OCI-LY1 (cell line): Measurements from ENCODE around the gene KMT5C.

Experiments used
- H2AFZ ChIP-seq: fragments of 200-600 bp; sonication (generic), shearing (Covaris generic); 2 replicates; pipeline ENCODE4 v1.6.0; 2014; ENCODE audit warnings: antibody characterized with exemption, mild to moderate bottlenecking, low read length
- H3F3A ChIP-seq: fragments of 200-600 bp; sonication (generic), shearing (Covaris generic); 2 replicates; pipeline ENCODE4 v1.6.0; 2014; ENCODE audit warnings: mild to moderate bottlenecking, antibody characterized with exemption, low read length, moderate library complexity; ENCODE audit not compliant: insufficient read depth
- H3K27ac ChIP-seq: fragments of 200-600 bp; sonication (generic); 2 replicates; pipeline ENCODE4 v1.5.1; 2014; ENCODE audit warnings: low read length, mixed run types, mild to moderate bottlenecking, low read depth; ENCODE audit not compliant: poor library complexity, severe bottlenecking
- H3K27me3 ChIP-seq: fragments of 200-600 bp; sonication (generic); 2 replicates; pipeline ENCODE4 v1.6.0; 2014; ENCODE audit warnings: antibody characterized with exemption, mild to moderate bottlenecking, low read length, moderate library complexity; ENCODE audit not compliant: insufficient read depth
- H3K36me3 ChIP-seq: fragments of 200-600 bp; sonication (generic); 2 replicates; pipeline ENCODE4 v1.6.1; 2014; ENCODE audit warnings: mild to moderate bottlenecking, antibody characterized with exemption, low read length, moderate library complexity, mixed read lengths; ENCODE audit not compliant: insufficient read depth
- H3K4me1 ChIP-seq: fragments of 200-600 bp; sonication (generic); 2 replicates; pipeline ENCODE4 v1.5.1; 2014; ENCODE audit warnings: mild to moderate bottlenecking, low read length, moderate library complexity; ENCODE audit not compliant: insufficient read depth, severe bottlenecking
- H3K4me2 ChIP-seq: fragments of 200-600 bp; sonication (generic), shearing (Covaris generic); 2 replicates; pipeline ENCODE4 v1.6.1; 2014; ENCODE audit warnings: low read length
- H3K4me3 ChIP-seq: fragments of 200-600 bp; sonication (generic); 2 replicates; pipeline ENCODE4 v1.5.1; 2014; ENCODE audit warnings: low read length, low read depth, mild to moderate bottlenecking, mixed read lengths; ENCODE audit not compliant: poor library complexity, severe bottlenecking
- H3K79me2 ChIP-seq: fragments of 200-600 bp; shearing (Covaris generic); 2 replicates; pipeline ENCODE4 v1.6.1; 2016; ENCODE audit warnings: mixed run types, low read length, mixed read lengths; ENCODE audit not compliant: insufficient read depth
- H3K9ac ChIP-seq: fragments of 200-600 bp; sonication (generic), shearing (Covaris generic); 2 replicates; pipeline ENCODE4 v1.6.1; 2014; ENCODE audit warnings: mild to moderate bottlenecking, low read length, mixed read lengths
- H3K9me2 ChIP-seq: fragments of 200-600 bp; sonication (generic), shearing (Covaris generic); 2 replicates; pipeline ENCODE4 v1.6.1; 2014; ENCODE audit warnings: low read depth, mild to moderate bottlenecking, low read length, mixed read lengths
- H3K9me3 ChIP-seq: fragments of 200-600 bp; shearing (Covaris generic); 2 replicates; pipeline ENCODE4 v1.6.1; 2014; ENCODE audit warnings: low read length, mixed read lengths
- H4K20me1 ChIP-seq: fragments of 200-600 bp; sonication (generic), shearing (Covaris generic); 2 replicates; pipeline ENCODE4 v1.6.0; 2016; ENCODE audit warnings: mild to moderate bottlenecking, low read length; ENCODE audit not compliant: insufficient read depth
- CTCF ChIP-seq: fragments of 200-600 bp; sonication (generic), shearing (Covaris generic); IDR thresholded peaks from 2 replicates; pipeline ENCODE4 v1.5.1; 2017; ENCODE audit warnings: mild to moderate bottlenecking, antibody characterized with exemption, low read length, moderate library complexity, mixed read lengths
- EZH2 ChIP-seq: fragments of 200-600 bp; sonication (generic), shearing (Covaris generic); IDR thresholded peaks from 2 replicates; pipeline ENCODE4 v1.8.0; 2017; ENCODE audit warnings: borderline replicate concordance, mixed run types, mild to moderate bottlenecking, antibody characterized with exemption, low read length, moderate library complexity, mixed read lengths

The KMT5C gene

DNA sequence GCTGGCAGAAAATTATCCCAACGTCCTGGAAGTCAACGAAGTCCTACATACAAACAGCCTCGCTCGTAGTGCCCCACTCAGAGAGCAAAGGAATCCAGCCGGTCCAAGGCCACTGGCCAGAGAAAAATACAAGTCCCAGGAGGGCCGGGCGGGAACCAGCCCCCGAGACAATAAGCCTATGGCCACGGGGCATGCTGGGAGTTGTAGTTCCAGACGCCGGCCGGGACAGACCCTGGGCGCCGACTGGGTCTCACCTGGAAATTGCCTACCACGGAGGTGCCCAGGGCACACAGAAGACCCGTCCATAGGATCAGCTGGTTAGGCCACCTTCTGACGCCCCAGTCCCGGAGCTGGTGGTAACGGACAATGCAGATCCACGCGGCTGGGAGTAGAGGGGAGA, 19.9 kb upstream of the KMT5C start:
- H3K79me2 ChIP-seq, result no peaks in the 10 kb centered on the region
- H3K9me3 ChIP-seq, result no peaks in the 10 kb centered on the region
- H3K27me3 ChIP-seq, result peaks cover 9% of the 10 kb centered on the region; the same call in 1 of the 2 replicates
- TF ChIP-seq EZH2, result no peak
- no peak for TF ChIP-seq CTCF
- no peaks in the 10 kb centered on the region for H4K20me1 ChIP-seq
- H3K36me3 ChIP-seq, result no peaks in the 10 kb centered on the region
- no peaks in the 10 kb centered on the region for H3F3A ChIP-seq
- no peak overlapping the region for H2AFZ ChIP-seq
- H3K4me3 ChIP-seq, result no peak overlapping the region
- no peak overlapping the region for H3K9ac ChIP-seq
- H3K4me2 ChIP-seq, result peak overlapping the region; percentile 4; the same call in 1 of the 2 replicates
- H3K9me2 ChIP-seq, result no peaks in the 10 kb centered on the region
- peaks cover 5% of the 10 kb centered on the region for H3K4me1 ChIP-seq
- no peak overlapping the region for H3K27ac ChIP-seq

DNA sequence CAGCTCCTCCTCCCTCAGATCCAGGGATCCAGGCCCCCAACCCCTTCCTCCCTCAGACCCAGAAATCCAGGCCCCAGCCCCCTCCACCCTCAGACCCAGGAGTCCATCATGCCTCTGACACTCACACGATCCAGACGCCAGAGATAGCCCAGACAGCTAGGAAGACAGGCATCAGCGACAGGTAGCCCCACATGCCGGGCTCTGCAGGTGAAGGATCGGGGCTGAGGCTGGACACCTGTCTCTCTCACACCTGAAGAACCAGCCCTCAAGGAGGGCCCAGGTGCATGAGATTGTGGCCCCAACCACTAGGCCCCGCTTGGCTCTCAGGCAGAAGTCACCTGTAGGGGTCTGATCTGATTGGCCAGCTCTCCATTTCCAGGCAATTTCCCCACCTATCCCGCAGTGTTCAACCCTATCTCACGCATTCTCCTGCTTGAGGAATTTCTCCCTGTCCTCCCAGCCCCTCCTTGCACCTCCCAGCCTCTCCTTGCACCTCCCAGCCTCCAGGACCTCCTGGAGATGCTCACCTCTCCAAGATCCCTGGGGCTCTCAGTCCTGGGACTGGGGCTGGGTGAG, 18.7 kb upstream of the KMT5C start:
- Histone ChIP-seq H3K4me2 (no peak overlapping the region), H3K4me1 (peaks cover 5% of the 10 kb centered on the region), H3F3A (no peaks in the 10 kb centered on the region), H3K9me3 (no peaks in the 10 kb centered on the region), H3K9me2 (no peaks in the 10 kb centered on the region), H3K27me3 (peaks cover 9% of the 10 kb centered on the region; the same call in 1 of the 2 replicates), H3K9ac (no peak overlapping the region), H3K79me2 (no peaks in the 10 kb centered on the region), H3K4me3 (no peak overlapping the region), H3K36me3 (no peaks in the 10 kb centered on the region), H4K20me1 (no peaks in the 10 kb centered on the region), H3K27ac (no peak overlapping the region), H2AFZ (no peak overlapping the region)
- TF ChIP-seq CTCF, result no peak
- no peak for TF ChIP-seq EZH2

GRCh38 chr19:55321466-55322137, 18.1 kb upstream of the KMT5C start:
- H3K36me3 ChIP-seq, result no peaks in the 10 kb centered on the region
- H3K27me3 ChIP-seq, result peaks cover 9% of the 10 kb centered on the region; the same call in 1 of the 2 replicates
- peaks cover 5% of the 10 kb centered on the region for H3K4me1 ChIP-seq
- no peaks in the 10 kb centered on the region for H3K9me3 ChIP-seq
- H3K27ac ChIP-seq, result no peak overlapping the region
- H3F3A ChIP-seq, result no peaks in the 10 kb centered on the region
- H3K4me3 ChIP-seq, result no peak overlapping the region
- no peaks in the 10 kb centered on the region for H3K9me2 ChIP-seq
- H4K20me1 ChIP-seq, result no peaks in the 10 kb centered on the region
- TF ChIP-seq CTCF (no peak), EZH2 (no peak)
- no peaks in the 10 kb centered on the region for H3K79me2 ChIP-seq
- H2AFZ ChIP-seq, result no peak overlapping the region
- no peak overlapping the region for H3K9ac ChIP-seq
- no peak overlapping the region for H3K4me2 ChIP-seq
